ENCODE data around the gene JAKMIP1.

The JAKMIP1 gene

GRCh38 chr4:6226506-6226905 lies 26.2 kb upstream of the JAKMIP1 start:
- TF ChIP-seq, protein P1, sequence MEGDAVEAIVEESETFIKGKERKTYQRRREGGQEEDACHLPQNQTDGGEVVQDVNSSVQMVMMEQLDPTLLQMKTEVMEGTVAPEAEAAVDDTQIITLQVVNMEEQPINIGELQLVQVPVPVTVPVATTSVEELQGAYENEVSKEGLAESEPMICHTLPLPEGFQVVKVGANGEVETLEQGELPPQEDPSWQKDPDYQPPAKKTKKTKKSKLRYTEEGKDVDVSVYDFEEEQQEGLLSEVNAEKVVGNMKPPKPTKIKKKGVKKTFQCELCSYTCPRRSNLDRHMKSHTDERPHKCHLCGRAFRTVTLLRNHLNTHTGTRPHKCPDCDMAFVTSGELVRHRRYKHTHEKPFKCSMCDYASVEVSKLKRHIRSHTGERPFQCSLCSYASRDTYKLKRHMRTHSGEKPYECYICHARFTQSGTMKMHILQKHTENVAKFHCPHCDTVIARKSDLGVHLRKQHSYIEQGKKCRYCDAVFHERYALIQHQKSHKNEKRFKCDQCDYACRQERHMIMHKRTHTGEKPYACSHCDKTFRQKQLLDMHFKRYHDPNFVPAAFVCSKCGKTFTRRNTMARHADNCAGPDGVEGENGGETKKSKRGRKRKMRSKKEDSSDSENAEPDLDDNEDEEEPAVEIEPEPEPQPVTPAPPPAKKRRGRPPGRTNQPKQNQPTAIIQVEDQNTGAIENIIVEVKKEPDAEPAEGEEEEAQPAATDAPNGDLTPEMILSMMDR (IDR thresholded peaks at IDR 0.05), result no peak
- H3K27ac Mint-ChIP-seq, result no peak overlapping the region
- peaks cover 47% of the 10 kb centered on the region for H3K27me3 Mint-ChIP-seq (ENCODE audit: low read depth, poor library complexity)

DNA sequence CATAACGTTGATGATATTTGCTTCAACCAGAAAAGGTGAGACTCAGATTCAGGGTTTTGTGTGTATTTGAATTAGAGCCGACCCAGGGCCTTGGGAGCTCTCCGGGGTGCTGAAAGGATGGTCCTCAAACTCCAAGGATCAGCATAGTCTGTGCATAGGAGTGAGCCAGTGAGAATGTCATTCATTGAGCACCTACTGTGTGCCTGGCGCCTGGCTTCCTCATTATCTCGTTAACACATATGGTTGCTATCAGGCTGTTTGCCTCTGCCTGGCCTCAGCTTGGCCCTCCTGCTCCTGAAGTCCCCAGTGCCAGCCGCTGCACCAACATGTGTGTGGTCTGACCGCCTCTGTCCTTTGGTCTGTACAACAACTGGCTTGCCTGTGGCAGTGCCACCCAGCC lies 25.1 kb upstream of the JAKMIP1 start:
- H3K27me3 Mint-ChIP-seq (ENCODE audit: low read depth, poor library complexity), result peaks cover 58% of the 10 kb centered on the region
- DNase-seq, result peak; percentile 84
- peaks cover 12% of the 10 kb centered on the region for H3K9me3 Mint-ChIP-seq
- TF ChIP-seq, protein P1 (IDR thresholded peaks at IDR 0.05), result no peak
- H3K27ac Mint-ChIP-seq, result no peak overlapping the region
- H3K4me3 Mint-ChIP-seq, result no peak overlapping the region
- H3K36me3 Mint-ChIP-seq (ENCODE audit: low read depth), result no peaks in the 10 kb centered on the region
- H3K4me1 Mint-ChIP-seq, result no peaks in the 10 kb centered on the region

More at GRCh38 chr4:6226506-6226905, 26.2 kb upstream of the JAKMIP1 start:
- no peak for DNase-seq
- Mint-ChIP-seq H3K9me3 (peaks cover 6% of the 10 kb centered on the region), H3K4me3 (no peak overlapping the region), H3K4me1 (no peaks in the 10 kb centered on the region), H3K36me3 (ENCODE audit: low read depth) (no peaks in the 10 kb centered on the region)

DNA sequence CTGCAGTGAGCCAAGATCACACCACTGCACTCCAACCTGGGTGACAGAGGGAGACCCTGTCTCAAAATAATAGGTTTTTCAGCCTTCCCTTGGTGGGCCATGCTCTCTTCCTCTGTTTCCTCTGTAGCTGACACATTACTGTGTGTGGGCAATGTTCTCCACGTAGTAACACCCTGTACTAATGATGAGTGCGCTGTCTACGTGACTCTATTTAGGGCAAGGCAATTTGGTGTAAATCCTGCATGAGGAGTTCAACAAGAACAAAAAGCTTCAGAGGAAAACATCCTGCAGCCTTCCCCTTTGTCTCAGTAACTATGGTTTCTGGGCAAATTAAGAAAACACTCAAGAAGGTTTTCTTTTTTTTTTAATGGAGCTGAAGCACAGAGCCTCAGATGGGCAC lies 24.4 kb upstream of the JAKMIP1 start:
- Mint-ChIP-seq H3K4me1 (no peaks in the 10 kb centered on the region), H3K27ac (no peak overlapping the region), H3K36me3 (ENCODE audit: low read depth) (no peaks in the 10 kb centered on the region), H3K4me3 (no peak overlapping the region), H3K27me3 (ENCODE audit: low read depth, poor library complexity) (peaks cover 65% of the 10 kb centered on the region), H3K9me3 (peaks cover 12% of the 10 kb centered on the region)
- DNase-seq, result no peak
- TF ChIP-seq, protein P1 (IDR thresholded peaks at IDR 0.05), result no peak

GRCh38 chr4:6222761-6223292 lies 22.5 kb upstream of the JAKMIP1 start:
- peak overlapping the region; percentile 50 for H3K4me3 Mint-ChIP-seq
- H3K4me1 Mint-ChIP-seq, result no peaks in the 10 kb centered on the region
- TF ChIP-seq, protein P1 (IDR thresholded peaks at IDR 0.05), result no peak
- no peak overlapping the region for H3K27ac Mint-ChIP-seq
- DNase-seq, result peak; percentile 36
- H3K36me3 Mint-ChIP-seq (ENCODE audit: low read depth), result no peaks in the 10 kb centered on the region
- peaks cover 74% of the 10 kb centered on the region for H3K27me3 Mint-ChIP-seq (ENCODE audit: low read depth, poor library complexity)
- H3K9me3 Mint-ChIP-seq, result peaks cover 12% of the 10 kb centered on the region

- DNase-seq, result peak; percentile 83
- H3K36me3 Mint-ChIP-seq (ENCODE audit: low read depth), result no peaks in the 10 kb centered on the region
- no peak overlapping the region for H3K27ac Mint-ChIP-seq
- peaks cover 12% of the 10 kb centered on the region for H3K9me3 Mint-ChIP-seq
- H3K4me1 Mint-ChIP-seq, result no peaks in the 10 kb centered on the region
- peak overlapping the region; percentile 78 for H3K4me3 Mint-ChIP-seq
- peaks cover 75% of the 10 kb centered on the region for H3K27me3 Mint-ChIP-seq (ENCODE audit: low read depth, poor library complexity)
- TF ChIP-seq, protein P1 (IDR thresholded peaks at IDR 0.05), result no peak
These were observed 21.8 kb upstream of the JAKMIP1 start for GRCh38 chr4:6221851-6222760.
